Prostate gland (tissue), 2 donors: ENCODE data around the gene GNA14. TPM values are rescaled to one million over a fixed set of nuclear protein-coding genes. Genes with fewer than 3 reads are reported as not detected.

Experiments
- DNase-seq: peaks from one replicate; pipeline ENCODE4 v3.0.0-alpha.2; 2019; ENCODE audit warnings: low spot score
- H3K27ac ChIP-seq, 2 donors: fragments of 200-600 bp; sonication (generic); 2 replicates each; pipeline ENCODE4 v1.5.1; 2017 to 2019
- H3K27me3 ChIP-seq: fragments of 200-600 bp; sonication (generic); replicated peaks from 2 replicates; pipeline ENCODE4 v1.5.1; 2019; ENCODE audit not compliant: insufficient read depth
- H3K36me3 ChIP-seq, 2 donors: fragments of 200-600 bp; sonication (generic); 1 replicate in 1 of 2; 2 replicates in 1 of 2; pipeline versions ENCODE4 v1.5.1 to v1.8.1; 2017 to 2019
- H3K4me1 ChIP-seq: fragments of 200-600 bp; sonication (generic); replicated peaks from 2 replicates; pipeline ENCODE4 v1.5.1; 2019
- H3K4me3 ChIP-seq, 2 donors: fragments of 200-600 bp; sonication (generic); 2 replicates each; pipeline ENCODE4 v1.5.1; 2017 to 2019
- H3K9me3 ChIP-seq: fragments of 200-600 bp; sonication (generic); 2 replicates; pipeline ENCODE4 v1.5.1; 2017
- POLR2A ChIP-seq: fragments of 450-650 bp; IDR thresholded peaks from one replicate; pipeline ENCODE4 v1.6.1; 2016; ENCODE audit warnings: antibody characterized with exemption, mild to moderate bottlenecking
- POLR2AphosphoS5 ChIP-seq: sonication (generic); formaldehyde crosslinking; IDR thresholded peaks from one replicate; pipeline ENCODE4 v1.6.1; 2017; ENCODE audit warnings: antibody characterized with exemption
- WGBS: methylation state at CpG from one replicate; pipeline ENCODE4 v1.1.5; 2018; 5-methylcytosine and 5-hydroxymethylcytosine counted together
- intact Hi-C: fragments of 100-400 bp; cut with DNase I; formaldehyde crosslinking; loops from one replicate; pipeline ENCODE4 v1.14.2; 2022
- total RNA-seq, 2 donors: library from RNA; depleted of rRNA; stranded (reverse); fragments of >200 nt; gene quantifications; one replicate each; pipeline ENCODE4 v1.1.0, GENCODE V29; 2016
- TF ChIP-seq, protein P1 (sequence below), 4 experiments: fragments of 200-600 bp in 2 of 4; fragments of 450-650 bp in 2 of 4; sonication (generic) in 2 of 4; IDR thresholded peaks; 1 replicate in 3 of 4; 2 replicates in 1 of 4; pipeline ENCODE4 v1.5.1; 2016 to 2019; ENCODE audit warnings: antibody characterized with exemption in 4 of 4, mild to moderate bottlenecking in 2 of 4, moderate library complexity in 2 of 4

The GNA14 gene
- total RNA-seq, 2 donors from 2014 or later: 2.4 to 5.5 TPM

DNA sequence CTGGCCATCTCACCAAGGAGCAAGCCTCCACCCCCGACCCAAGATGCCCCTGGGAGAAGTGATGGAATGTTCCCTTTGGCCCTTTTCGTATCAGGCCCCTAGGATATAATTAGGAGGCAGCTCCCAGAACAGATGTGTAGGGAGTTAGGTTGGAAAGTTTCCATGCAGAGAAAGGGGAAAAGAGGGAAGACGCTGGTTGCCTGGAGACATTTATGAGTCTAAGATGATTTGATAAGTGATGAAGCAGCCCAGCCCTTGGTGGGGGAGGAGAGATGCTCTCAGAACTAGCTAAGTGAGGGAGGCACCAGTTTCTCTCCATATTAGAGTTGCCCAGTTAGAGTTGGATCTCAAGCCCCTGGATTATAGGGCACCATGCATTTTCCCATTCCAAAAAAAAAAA lies 137.5 kb downstream of the GNA14 start:
- WGBS: 72% methylated on average over 3 of the region's 3 CpGs

DNA sequence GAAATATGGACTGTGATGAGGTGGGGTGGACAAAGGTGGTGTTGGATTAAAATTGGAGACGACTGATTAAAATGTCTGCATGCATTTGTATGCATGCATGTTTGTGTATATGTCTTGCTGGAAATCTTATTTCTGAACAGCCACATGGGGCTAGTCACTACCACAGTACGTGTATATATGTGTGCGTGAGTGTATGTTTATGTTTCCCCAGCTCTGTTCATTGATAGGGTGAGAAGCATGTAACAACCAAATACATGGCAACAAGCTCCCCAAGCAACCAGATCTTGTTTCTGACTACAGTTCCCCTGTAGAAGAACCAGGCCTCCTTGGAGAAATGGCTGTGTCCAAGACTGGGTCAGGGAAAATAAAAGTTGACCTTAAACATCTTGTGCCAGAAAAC lies 139.7 kb downstream of the GNA14 start:
- Histone ChIP-seq H3K4me1 (no peaks in the 10 kb centered on the region), H3K27ac (no peak overlapping the region), H3K4me3 (no peak overlapping the region), H3K27me3 (no peaks in the 10 kb centered on the region), H3K36me3 (no peaks in the 10 kb centered on the region), H3K9me3 (no peaks in the 10 kb centered on the region)
- 93% methylated on average over 3 of the region's 3 CpGs for WGBS
- no peak for DNase-seq
- TF ChIP-seq POLR2A: no peak
- TF ChIP-seq, protein P1, sequence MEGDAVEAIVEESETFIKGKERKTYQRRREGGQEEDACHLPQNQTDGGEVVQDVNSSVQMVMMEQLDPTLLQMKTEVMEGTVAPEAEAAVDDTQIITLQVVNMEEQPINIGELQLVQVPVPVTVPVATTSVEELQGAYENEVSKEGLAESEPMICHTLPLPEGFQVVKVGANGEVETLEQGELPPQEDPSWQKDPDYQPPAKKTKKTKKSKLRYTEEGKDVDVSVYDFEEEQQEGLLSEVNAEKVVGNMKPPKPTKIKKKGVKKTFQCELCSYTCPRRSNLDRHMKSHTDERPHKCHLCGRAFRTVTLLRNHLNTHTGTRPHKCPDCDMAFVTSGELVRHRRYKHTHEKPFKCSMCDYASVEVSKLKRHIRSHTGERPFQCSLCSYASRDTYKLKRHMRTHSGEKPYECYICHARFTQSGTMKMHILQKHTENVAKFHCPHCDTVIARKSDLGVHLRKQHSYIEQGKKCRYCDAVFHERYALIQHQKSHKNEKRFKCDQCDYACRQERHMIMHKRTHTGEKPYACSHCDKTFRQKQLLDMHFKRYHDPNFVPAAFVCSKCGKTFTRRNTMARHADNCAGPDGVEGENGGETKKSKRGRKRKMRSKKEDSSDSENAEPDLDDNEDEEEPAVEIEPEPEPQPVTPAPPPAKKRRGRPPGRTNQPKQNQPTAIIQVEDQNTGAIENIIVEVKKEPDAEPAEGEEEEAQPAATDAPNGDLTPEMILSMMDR (IDR thresholded peaks at IDR 0.05): no peak
- intact Hi-C loops: no loop called here

More for the DNA sequence above, 137.5 kb downstream of the GNA14 start:
- H3K9me3 ChIP-seq: no peaks in the 10 kb centered on the region
- DNase-seq: no peak
- no peaks in the 10 kb centered on the region for H3K4me1 ChIP-seq
- TF ChIP-seq POLR2A (no peak), POLR2AphosphoS5 (no peak)
- TF ChIP-seq, protein P1 (IDR thresholded peaks at IDR 0.05): no peak
- no peaks in the 10 kb centered on the region for H3K36me3 ChIP-seq
- no peak overlapping the region for H3K27ac ChIP-seq
- H3K27me3 ChIP-seq: no peaks in the 10 kb centered on the region
- intact Hi-C loops: no loop called here
- H3K4me3 ChIP-seq: no peak overlapping the region

DNA sequence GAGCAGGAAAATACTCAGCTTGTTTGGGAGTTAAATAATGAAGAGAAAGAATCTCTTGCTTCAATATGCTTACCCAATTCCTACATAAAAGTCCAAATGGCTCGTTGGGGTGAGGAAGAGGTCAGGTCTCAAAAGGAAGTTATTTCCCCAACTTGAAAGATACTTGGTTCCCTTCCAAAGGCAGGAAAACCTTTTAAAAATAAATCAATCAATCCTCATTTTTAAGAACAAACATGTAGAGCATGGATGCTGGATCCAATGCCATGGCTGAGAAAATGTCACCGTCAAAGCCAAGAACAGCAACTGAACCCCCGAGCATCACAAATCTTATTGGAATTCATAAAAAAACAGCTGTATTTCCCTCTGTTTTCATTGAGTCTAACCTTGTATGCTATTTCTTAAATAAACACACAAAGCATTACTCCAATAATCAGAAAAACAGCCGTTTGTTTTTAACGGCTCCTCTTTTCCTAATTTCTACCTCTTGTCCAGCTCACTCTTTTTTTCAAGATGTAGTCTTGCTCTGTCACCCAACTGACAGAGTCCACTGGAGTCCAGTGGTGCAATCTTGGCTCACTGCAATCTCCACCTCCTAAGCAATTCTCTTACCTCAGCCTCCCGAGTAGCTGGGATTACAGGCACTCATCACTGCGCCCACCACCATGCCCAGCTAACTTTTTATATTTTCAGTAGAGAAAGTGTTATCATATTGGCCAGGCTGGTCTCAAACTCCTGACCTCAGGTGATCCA lies 140.7 kb downstream of the GNA14 start:
- Histone ChIP-seq H3K4me1 (no peaks in the 10 kb centered on the region), H3K9me3 (no peaks in the 10 kb centered on the region), H3K27ac (no peak overlapping the region), H3K27me3 (no peaks in the 10 kb centered on the region), H3K36me3 (no peaks in the 10 kb centered on the region), H3K4me3 (no peak overlapping the region)
- intact Hi-C loops: no loop called here
- no peak for DNase-seq
- TF ChIP-seq, protein P1 (IDR thresholded peaks at IDR 0.05): no peak
- WGBS: 37% methylated on average over 7 of the region's 7 CpGs

DNA sequence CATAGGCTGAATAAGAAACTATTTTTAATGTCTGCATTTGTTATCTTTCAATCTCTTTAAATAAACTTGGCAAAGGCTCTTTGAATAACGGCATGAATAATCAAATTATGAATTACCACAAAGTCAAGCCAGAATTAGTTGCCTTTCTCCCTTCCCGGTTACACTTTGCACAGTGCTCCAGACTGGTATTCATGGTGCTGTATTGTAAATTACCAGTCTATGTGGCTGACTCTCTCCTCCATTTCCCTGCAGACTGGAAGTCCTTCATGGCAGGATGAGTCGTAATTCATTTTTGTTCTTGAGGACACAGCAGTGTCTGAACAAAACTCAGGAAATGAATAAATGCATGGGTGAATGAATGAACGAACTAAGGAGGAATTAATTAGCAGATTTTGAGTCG lies 142.9 kb downstream of the GNA14 start:
- Histone ChIP-seq H3K4me1 (no peaks in the 10 kb centered on the region), H3K27ac (no peak overlapping the region), H3K9me3 (no peaks in the 10 kb centered on the region), H3K27me3 (no peaks in the 10 kb centered on the region), H3K36me3 (no peaks in the 10 kb centered on the region), H3K4me3 (no peak overlapping the region)
- WGBS: 69% methylated on average over 5 of the region's 5 CpGs
- DNase-seq: no peak
- no peak for TF ChIP-seq POLR2A
- no peak for TF ChIP-seq POLR2AphosphoS5
- TF ChIP-seq, protein P1 (IDR thresholded peaks at IDR 0.05): no peak
- intact Hi-C loops: no loop called here

DNA sequence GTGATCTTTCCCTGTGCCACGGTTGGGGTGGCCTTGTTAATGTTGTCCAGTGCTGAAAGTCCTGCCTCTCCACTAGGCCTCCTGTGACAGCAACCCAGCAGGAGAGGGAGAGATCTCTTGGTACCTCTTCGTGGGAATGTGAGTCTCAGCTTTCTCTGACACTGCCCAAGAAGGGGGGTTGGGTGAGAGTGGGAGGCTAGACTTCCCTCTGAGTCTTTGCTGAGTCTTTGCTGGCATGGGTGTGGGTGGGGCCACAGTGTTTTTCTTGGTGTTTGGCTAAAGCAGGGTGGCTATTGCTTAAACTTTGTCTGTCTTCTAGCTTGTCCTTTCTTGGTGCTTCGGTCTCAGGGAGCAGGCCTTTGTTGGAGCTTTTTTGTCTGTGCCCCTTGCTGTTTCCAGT lies 145.6 kb downstream of the GNA14 start:
- Histone ChIP-seq H3K36me3 (no peaks in the 10 kb centered on the region), H3K27me3 (no peaks in the 10 kb centered on the region), H3K4me3 (no peak overlapping the region), H3K4me1 (no peaks in the 10 kb centered on the region), H3K9me3 (no peaks in the 10 kb centered on the region), H3K27ac (no peak overlapping the region)
- TF ChIP-seq, protein P1 (IDR thresholded peaks at IDR 0.05): no peak
- TF ChIP-seq POLR2A (no peak), POLR2AphosphoS5 (no peak)
- DNase-seq: no peak
- intact Hi-C loops: no loop called here
- WGBS: 72% methylated on average over 3 of the region's 3 CpGs
